Right lobe of liver (tissue), 6 donors: ENCODE measurements around the gene FKBP10. TPM values are rescaled to one million over a fixed set of nuclear protein-coding genes. Genes with fewer than 3 reads are reported as not detected.
"Not testable (repeated sequence)": the region's sequence is repeated elsewhere in the genome, so short reads cannot be mapped to it uniquely, and the experiment has no call there.

Source experiments
- ATAC-seq, 4 donors: fragments of 200-7000 bp; cut with Tn5 transposase; one replicate each; pipeline ENCODE4 v1.9.1; 2020; ENCODE audit warnings: mild to moderate bottlenecking in 4 of 4, moderate library complexity in 4 of 4
- DNase-seq, 3 donors: peaks; one replicate each; pipeline ENCODE4 v3.0.0-alpha.2; 2020
- H3K27ac ChIP-seq, 3 donors: fragments of 200-600 bp; one replicate each; pipeline ENCODE4 v1.8.0; 2022
- H3K27me3 ChIP-seq, 2 donors: fragments of 200-600 bp; one replicate each; pipeline ENCODE4 v1.8.0; 2022
- H3K36me3 ChIP-seq, 4 donors: fragments of 200-600 bp; sonication (generic) in 1 of 4; one replicate each; pipeline versions ENCODE4 v1.5.1 to v1.8.0; 2017 to 2022; ENCODE audit warnings: control low read depth in 1 of 4
- H3K4me1 ChIP-seq, 4 donors: fragments of 200-600 bp; sonication (generic) in 1 of 4; one replicate each; pipeline versions ENCODE4 v1.5.1 to v1.8.0; 2017 to 2022; ENCODE audit warnings: control low read depth in 1 of 4
- H3K4me3 ChIP-seq, 3 donors: fragments of 200-600 bp; one replicate each; pipeline ENCODE4 v1.8.0; 2022
- H3K9me3 ChIP-seq, 4 donors: fragments of 200-600 bp; sonication (generic) in 1 of 4; one replicate each; pipeline versions ENCODE4 v1.5.1 to v1.8.0; 2017 to 2022; ENCODE audit warnings: control low read depth in 1 of 4
- CTCF ChIP-seq, 4 donors: fragments of 200-600 bp in 3 of 4; fragments of 450-650 bp in 1 of 4; IDR thresholded peaks; one replicate each; pipeline versions ENCODE4 v1.5.1 to v1.8.0; 2016 to 2022; ENCODE audit warnings: antibody characterized with exemption in 4 of 4, mild to moderate bottlenecking in 2 of 4
- POLR2A ChIP-seq: fragments of 450-650 bp; IDR thresholded peaks from one replicate; pipeline ENCODE4 v1.6.1; 2017; ENCODE audit warnings: antibody characterized with exemption, mild to moderate bottlenecking
- WGBS: methylation state at CpG from one replicate; pipeline ENCODE4 v1.1.6; 2018; ENCODE audit warnings: low coverage, low lambda C conversion rate; ENCODE audit not compliant: insufficient coverage; ENCODE audit errors: missing lambda C conversion rate; 5-methylcytosine and 5-hydroxymethylcytosine counted together
- intact Hi-C, 2 donors: fragments of 100-400 bp; cut with DNase I; formaldehyde crosslinking; loops; one replicate each; pipeline versions ENCODE4 v1.11.2 to v1.14.1; 2022
- total RNA-seq, 6 experiments: library from RNA; depleted of rRNA in 2 of 6; stranded (reverse); fragments of >200 nt in 2 of 6; fragmentation: NEBNext Ultra II Directional in 3 of 6; extraction: Animal tissue kit (Norgen Biotek cat#: 25700) in 3 of 6; gene quantifications; one replicate each; pipeline versions ENCODE4 v1.1.0 to v1.2.4, GENCODE V29; 2016 to 2023
- donor health status: DM: no; HTN: yes; CAD: no.
- donor health status: DM: no; HTN: no; CAD: no.
- donor health status: DM: no; HTN: no; CAD: no.
- donor health status: DM: no; HTN: yes; CAD: no.
- donor health status: DM: no; HTN: yes; CAD: no.

The FKBP10 gene
- total RNA-seq, 6 experiments from 2014 or later, result 2.4 to 5.1 (median 4.0) TPM

GRCh38 chr17:41823141-41823524 is 10.3 kb downstream of the FKBP10 start:
- H3K27ac ChIP-seq, result no peak overlapping the region
- no peak overlapping the region for H3K4me3 ChIP-seq
- no peaks in the 10 kb centered on the region for H3K9me3 ChIP-seq
- WGBS, result no CpG with 5 or more reads among the region's 1 CpG
- H3K27me3 ChIP-seq, result no peaks in the 10 kb centered on the region
- H3K36me3 ChIP-seq, result peaks cover 0 to 17% (median under 1%) of the 10 kb centered on the region in 4 donors
- ATAC-seq (no peak), DNase-seq (no peak)
- TF ChIP-seq CTCF (IDR thresholded peaks at IDR 0.05) (no peak), POLR2A (no peak)
- H3K4me1 ChIP-seq, result no peaks in the 10 kb centered on the region
- intact Hi-C loops, result no loop called here

- no peak for DNase-seq
- 80% methylated on average over 6 of the region's 7 CpGs for WGBS
- TF ChIP-seq POLR2A (no peak), CTCF (IDR thresholded peaks at IDR 0.05) (no peak)
- Histone ChIP-seq H3K27ac (no peak overlapping the region), H3K4me1 (no peaks in the 10 kb centered on the region), H3K27me3 (no peaks in the 10 kb centered on the region), H3K9me3 (no peaks in the 10 kb centered on the region), H3K36me3 (peaks cover 0 to 17% (median under 1%) of the 10 kb centered on the region in 4 donors), H3K4me3 (no peak overlapping the region)
- no peak for ATAC-seq
- intact Hi-C loops, result no loop called here
These were observed 10.8 kb downstream of the FKBP10 start for GRCh38 chr17:41823580-41823979.

GRCh38 chr17:41824086-41824485 is 11.3 kb downstream of the FKBP10 start:
- intact Hi-C loops, result no loop called here
- no peaks in the 10 kb centered on the region for H3K9me3 ChIP-seq
- H3K27ac ChIP-seq, result no peak overlapping the region
- ATAC-seq, result no peak
- DNase-seq, result peak in 1 of 3 donors; percentile 20
- TF ChIP-seq POLR2A, result no peak
- TF ChIP-seq CTCF (IDR thresholded peaks at IDR 0.05), result no peak
- 73% methylated on average over 5 of the region's 7 CpGs for WGBS
- H3K27me3 ChIP-seq, result no peaks in the 10 kb centered on the region
- no peaks in the 10 kb centered on the region for H3K4me1 ChIP-seq
- no peak overlapping the region for H3K4me3 ChIP-seq
- H3K36me3 ChIP-seq, result peaks cover 0 to 17% (median under 1%) of the 10 kb centered on the region in 4 donors

DNA sequence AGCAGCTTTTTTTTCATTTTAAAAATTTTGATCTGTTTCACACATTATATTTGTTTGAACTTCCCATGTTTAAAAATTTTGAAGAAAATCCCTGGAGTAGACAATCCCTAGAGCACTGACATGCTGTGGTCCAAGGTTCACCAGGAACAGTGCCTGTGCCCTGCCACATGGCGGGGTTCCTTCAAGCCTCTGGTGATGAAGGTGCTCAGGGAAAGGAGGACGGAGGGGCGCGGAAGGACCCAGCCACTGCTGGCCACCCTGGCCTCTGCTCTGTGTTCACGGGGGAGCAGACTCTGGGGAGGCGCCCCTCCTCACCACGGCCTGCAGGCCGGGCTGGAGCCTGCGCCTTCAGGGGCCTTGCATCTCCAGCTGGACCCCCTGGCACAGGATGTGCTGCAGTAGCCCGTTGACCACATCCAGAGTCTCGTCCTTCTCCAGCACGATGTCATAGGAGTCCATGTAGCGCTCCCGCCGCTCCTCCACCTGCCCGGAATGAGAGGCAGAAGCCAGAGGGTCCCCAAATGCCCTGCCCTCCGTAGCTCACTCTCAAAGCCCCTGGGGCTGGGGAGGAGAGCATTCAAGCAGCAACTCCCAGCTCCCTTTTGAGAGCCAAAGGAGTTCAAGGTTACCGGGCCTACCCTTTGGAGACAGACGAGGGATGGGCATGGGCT is 12.5 kb downstream of the FKBP10 start:
- DNase-seq, result peak in 1 of 3 donors; percentile 48
- H3K27me3 ChIP-seq, result no peaks in the 10 kb centered on the region
- H3K4me3 ChIP-seq, result no peak overlapping the region
- no peaks in the 10 kb centered on the region for H3K4me1 ChIP-seq
- peaks cover 0 to 26% (median under 1%) of the 10 kb centered on the region in 4 donors for H3K36me3 ChIP-seq
- intact Hi-C loops, result no loop called here
- 95% methylated on average over 7 of the region's 19 CpGs for WGBS
- no peak for ATAC-seq
- no peaks in the 10 kb centered on the region for H3K9me3 ChIP-seq
- no peak for TF ChIP-seq POLR2A
- TF ChIP-seq CTCF (IDR thresholded peaks at IDR 0.05), result no peak
- H3K27ac ChIP-seq, result no peak overlapping the region

DNA sequence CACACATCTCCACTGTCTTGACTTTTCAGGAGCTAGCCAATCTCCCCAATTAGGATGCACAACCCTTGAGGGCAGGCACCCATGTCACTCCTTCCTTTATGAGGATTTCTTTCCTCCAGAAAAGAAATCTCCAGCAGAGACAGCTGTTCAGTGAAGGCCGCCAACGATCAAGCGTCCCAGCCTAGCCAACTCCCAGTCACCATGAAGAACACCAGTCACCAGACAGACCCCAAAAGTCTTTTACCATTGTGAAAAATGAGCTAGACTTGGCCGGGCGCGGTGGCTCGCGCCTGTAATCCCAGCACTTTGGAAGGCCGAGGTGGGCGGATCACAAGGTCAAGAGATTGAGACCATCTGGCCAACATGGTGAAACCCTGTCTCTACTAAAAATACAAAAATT is 17.2 kb downstream of the FKBP10 start:
- H3K27ac ChIP-seq, intact Hi-C loops, ATAC-seq, H3K4me1 ChIP-seq, H3K9me3 ChIP-seq, H3K4me3 ChIP-seq, H3K27me3 ChIP-seq: not testable (repeated sequence)
- peak in 1 of 3 donors; percentile 4 for DNase-seq
- H3K36me3 ChIP-seq, result peaks cover 0 to 43% (median 2%) of the 10 kb centered on the region in 4 donors
- 37% methylated on average over 2 of the region's 10 CpGs for WGBS
